HPDE6-E6E7 (cell line): ENCODE data around the gene TFDP1.

ENCODE experiments used
- DNase-seq: peaks from one replicate; pipeline ENCODE4 v3.0.0; 2011; ENCODE audit warnings: missing footprints; ENCODE audit errors: extremely low spot score

The TFDP1 gene

DNA sequence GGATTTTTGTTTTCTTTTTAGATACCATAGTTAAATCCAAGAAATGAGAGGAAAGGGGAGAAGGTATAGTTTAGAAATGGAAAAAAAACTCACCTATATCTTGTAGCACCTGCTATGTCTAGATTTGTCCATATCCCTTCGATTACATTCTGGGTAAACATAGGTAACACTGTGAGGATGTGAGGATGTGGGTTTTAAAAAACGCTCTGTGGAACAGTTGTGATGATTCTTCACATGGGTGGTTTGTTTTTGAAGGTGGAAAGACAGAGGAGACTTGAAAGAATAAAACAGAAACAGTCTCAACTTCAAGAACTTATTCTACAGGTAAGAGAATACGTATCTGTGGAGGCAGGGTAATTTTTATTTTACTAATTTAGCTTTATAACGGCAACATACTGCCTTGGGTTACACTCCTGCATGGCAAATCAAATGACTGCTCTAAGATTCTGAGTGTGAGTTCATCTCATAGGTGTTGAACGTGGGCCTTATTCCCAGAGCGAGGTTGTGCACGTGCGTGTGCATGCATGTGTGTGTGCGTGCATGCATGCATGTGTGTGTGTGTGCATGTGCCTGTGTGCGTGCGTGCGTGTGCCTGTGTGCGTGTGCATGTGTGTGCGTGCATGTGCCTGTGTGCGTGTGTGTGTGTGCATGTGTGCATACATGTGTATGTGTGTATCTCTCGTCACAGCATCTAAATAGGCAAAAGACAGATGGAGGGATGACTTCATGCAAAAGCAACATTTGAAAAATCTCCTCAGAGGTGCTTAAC lies 49.9 kb downstream of the TFDP1 start:
- no peak for DNase-seq

DNA sequence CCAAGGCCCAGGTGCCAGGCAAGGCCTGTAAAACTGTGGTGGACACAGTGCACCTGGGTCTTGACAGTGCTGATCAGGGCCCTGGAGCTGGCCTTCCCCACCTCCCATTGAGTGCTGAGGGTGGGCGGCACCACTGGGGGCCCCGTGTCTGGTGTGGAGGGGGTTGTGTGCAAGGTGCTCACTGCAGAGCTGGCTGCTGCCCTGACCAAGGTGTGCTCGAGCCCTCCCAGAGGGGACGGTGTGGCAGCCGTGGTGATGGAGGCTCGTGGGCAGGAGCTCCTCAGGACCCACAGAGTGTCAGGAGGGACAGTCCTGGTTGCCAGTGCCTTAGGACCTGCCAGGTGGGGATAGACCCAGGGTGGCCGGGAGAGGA lies 50.5 kb downstream of the TFDP1 start:
- DNase-seq = no peak

DNA sequence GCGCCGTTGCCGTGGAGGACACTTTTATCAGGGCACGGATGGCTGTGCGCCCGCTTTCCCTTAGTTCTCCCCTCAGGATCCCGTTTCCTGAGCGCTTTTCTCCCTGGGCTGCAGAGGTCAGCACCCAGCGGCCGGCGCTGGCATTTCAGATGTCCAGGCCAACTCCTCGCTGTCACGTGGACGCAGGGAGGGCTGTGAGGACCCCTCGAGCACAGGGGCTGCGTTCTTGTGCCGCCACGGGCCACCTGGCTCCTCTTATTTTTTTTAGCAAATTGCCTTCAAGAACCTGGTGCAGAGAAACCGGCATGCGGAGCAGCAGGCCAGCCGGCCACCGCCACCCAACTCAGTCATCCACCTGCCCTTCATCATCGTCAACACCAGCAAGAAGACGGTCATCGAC lies 51.2 kb downstream of the TFDP1 start:
- no peak for DNase-seq

DNA sequence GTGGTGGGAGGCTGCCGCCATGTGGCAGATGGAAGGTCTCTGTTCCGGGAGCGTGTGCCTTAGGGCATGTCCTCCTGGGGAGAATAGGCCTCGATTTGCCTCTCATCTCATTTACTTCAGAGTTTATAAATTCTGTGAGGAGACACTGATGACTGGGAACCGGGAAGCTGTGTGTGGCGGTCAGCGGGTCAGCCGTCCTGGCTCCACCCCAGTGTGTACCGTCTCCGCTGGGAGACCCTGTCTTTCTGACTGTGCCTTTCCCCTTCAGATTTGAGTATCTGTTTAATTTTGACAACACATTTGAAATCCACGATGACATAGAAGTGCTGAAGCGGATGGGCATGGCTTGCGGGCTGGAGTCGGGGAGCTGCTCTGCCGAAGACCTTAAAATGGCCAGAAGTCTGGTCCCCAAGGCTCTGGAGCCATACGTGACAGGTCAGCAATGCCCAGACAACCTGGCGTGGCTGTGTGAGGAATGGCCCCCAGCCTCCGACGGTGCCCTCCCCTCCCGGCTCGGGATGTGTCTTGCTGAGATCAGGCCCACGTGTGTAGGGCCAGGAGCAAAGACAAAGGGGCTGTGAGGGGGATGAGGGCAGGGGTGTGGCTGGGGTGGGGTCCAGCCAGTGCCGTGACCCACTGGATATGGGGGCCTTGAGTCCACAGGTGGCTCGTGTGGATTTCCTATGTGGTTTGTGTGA lies 51.9 kb downstream of the TFDP1 start:
- DNase-seq = no peak

DNA sequence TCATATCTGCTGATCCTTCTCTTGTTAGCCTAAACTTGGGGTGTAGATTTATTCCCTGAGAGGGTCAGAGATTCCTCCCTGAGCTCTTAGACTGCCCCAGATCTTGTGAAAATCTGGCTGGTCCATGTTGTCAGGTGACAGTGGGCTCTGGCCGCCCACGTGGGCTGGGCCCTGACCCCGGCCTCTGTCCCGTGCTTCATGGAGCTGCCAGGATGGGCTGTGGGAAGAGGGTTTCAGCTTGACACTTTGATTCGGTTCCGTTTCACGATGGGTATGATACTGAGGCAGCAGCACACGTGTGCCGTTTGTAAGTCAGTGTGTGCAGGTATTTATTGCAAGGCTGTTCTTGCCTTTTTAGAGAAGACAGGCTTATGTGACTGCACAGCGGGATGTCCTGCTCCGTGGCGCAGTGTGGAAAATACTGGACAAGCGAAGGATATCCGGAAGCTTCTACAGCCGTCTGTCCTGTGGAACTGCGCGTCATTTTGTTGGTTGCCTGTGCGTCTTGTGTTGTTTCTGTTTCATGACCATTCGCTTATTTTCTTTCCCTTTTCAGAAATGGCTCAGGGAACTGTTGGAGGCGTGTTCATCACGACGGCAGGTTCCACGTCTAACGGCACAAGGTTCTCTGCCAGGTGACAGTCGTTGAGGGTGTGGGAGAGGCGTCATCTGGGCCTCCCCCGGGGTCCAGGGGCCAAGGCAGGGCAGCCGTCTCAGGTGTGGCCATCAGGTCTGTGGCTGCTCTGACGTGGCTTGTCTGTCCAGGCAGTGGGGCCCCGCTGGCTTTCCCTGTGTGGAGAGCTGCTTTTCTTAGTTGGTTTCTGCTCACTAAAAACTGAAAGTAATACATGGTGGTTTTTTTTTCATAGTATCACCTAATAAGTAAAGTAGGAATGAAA lies 53.0 kb downstream of the TFDP1 start:
- no peak for DNase-seq

DNA sequence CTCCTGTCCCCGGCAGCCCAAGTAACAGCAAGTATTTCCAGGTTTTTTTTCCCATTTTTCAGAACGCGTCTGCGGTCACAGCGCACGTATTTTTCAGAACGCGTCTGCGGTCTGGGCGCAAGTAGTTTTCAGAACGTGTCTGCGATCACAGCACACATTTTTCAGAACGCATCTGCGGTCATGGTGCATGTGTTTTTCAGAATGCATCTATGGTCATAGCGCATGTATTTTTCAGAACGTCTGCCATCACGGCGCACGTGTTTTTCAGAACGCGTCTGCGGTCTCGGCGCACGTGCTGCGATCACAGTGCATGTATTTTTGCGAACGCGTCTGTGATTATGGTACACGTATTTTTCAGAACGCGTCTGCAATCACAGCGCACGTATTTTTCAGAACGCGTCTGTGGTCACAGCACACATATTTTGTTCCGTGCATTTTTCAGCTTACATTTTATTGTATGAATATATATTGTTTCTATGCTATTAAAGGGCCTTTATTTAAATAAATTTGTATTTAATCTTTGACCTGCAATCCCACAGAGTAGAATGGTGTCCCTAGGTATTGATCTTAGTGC lies 53.7 kb downstream of the TFDP1 start:
- no peak for DNase-seq

DNA sequence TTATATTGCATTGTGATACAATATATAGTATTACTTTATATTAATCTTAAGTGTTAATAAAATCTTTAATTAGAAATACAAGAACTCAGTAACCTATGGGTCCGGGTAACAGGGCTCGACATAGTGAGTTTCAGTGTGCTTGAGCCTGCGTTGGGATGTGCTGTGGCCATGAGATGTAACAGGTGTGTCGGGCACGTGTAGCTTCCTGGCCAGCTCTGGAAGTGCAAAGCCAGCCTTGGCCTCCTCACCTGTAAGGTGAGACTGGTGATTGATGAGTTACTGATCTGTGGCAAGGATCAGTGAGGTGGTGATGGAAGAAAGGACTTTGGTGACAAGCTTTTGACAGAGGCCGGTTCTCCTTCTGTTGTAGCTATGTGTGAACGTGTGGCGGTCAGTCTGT lies 54.3 kb downstream of the TFDP1 start:
- DNase-seq = no peak

DNA sequence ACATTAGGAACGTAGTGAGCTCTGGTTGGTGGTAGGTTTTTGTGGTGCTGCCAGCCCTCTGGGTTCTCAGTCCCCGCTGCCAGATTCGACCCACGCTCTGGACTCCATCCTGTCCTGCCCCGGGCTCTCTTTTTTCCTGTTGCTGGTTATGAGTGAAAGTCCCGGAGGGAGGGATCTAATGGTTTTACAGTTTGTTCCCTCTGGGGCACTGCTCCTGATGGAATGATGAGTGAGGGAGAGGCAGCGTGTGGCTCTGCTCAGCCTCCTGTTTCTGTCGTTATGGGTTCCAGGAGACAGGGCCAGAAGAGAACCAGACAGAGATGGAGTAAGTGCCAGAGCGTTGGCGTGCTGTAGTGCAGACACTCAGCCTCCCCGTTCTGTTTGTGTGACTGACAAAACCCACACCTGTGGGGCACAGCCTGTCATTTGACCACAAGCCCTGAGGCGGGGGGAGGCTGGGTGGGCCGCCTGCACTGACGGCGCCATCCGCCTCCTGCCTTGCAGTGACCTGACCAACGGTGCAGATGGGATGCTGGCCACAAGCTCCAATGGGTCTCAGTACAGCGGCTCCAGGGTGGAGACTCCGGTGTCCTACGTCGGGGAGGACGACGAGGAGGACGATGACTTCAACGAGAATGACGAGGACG lies 55.2 kb downstream of the TFDP1 start:
- no peak for DNase-seq

DNA sequence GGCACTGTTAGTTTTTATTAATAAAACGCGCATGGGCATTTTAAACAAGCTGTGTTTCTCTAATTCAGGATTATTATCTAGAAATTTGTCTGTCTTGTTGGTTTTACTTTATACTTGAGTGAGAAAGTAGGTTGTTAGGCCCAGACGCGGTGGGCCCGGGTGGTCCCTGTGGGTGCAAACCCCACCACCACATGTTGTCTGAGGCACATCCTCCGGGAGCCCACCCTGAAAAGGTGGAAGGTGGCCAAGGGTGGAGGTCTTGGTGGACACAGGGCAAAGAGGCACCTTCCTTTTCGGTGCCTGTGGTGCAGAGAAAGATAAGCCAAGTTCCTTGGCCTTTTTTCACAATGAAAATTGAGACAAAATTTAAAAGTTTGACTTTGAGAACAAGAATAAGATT lies 56.9 kb downstream of the TFDP1 start:
- no peak for DNase-seq

DNA sequence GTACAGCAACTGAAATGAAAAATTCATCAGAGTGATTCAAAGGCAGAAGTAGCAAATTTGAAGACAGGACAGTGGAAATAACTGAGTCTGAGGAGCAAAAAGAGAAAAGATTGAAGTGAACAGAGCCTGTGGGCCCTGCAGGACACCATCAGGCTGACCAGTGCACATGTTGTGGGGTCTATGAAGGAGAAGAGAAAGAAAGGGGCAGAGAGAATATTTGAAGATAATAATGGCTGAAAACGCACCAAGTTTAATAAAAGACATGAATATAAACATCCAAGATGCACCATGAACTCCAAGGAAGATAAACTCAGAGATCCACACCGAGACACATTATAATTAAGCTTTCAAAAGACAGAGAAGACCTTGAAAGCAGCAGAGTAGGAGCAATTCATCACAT lies 58.0 kb downstream of the TFDP1 start:
- no peak for DNase-seq

DNA sequence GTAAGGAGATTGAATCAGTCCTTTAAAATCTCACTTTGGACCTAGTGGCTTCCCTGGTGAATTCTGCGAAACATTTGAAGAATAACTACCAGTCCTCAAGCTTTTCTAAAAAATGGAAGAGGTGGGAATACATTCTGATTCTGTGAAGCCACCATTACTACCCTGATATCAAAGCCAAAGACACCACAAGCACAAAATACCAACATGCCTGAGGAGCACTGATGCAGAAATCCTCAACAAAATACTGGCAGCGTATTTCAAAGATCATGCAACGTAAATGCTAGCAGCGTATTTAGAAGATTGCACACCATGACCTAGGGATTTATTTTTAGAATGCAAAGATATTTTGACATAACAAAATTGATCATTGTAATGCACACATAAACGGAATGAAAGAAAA lies 59.0 kb downstream of the TFDP1 start:
- DNase-seq = no peak

DNA sequence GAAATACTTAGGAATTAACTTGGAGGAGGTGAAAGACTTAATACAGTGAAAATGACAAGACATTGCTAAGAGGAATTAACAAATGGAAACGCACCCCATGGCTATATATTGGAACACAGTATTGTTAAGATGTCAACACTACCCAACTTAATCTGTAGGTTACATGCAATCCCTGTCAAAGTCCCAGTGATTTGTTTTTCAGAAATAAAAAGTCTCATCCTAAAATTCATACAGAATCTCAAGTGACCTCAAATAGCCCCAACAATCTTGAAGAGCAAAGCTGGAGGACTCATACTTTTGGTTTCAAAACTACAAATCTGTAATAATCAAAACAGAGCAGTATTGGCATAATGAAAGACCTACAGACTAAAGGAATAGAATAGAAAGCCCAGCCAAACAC lies 60.2 kb downstream of the TFDP1 start:
- no peak for DNase-seq

DNA sequence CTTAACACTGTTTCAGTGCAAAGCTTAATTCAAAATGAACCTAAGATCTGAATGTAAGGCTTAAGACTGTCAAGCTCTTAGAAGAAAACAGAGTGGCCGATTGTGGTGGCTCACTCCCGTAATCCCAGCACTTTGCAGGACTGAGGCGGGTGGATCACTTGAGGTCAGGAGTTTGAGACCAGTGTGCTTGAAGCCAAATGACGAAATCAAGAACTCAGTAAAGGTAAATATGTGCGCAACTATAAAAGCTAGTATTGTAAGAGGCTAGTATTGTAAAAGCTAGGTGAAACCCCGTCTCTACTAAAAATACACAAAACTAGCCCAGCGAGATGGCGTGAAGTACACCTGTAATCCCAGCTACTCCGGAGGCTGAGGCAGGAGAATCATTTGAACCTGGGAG lies 60.8 kb downstream of the TFDP1 start:
- no peak for DNase-seq

DNA sequence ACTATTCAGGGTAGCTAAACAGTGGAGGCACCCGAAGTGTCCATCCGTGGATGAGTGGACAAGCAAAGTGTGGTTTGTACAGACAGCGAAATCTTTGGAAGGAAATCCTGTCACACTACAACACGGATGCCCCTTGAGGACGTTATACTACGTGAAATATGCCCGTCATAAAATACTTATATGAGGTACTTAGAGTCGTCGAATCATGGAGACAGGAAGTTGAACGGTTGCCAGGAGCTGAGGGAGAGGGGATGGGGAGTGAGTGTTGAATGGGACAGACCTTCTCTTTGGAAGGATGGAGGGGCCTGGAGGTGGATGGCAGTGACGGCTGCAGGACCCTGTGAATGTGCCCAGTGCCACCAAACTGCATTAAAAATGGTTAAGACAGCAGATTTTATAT lies 61.8 kb downstream of the TFDP1 start:
- no peak for DNase-seq

DNA sequence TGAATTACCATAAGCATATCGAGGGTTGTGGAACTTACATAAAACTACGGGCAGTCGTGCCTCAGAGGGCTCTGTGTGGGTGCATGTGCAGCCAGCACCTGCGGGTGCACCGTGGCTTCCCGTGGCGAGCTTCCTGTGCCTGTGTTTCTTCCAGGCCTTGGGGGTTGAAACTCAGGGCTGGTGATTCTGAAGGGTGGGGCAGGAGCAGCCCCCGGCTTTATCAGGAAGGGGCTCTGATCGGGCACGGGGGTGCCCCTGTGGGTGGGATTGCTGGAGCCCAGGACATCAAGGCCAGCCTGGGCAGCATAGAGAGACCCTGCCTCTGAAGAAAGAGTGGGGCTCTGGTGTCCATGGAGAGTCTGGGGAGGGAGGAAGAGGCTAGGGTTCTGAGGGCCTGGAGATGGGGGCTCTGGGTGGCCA lies 62.4 kb downstream of the TFDP1 start:
- DNase-seq = no peak

DNA sequence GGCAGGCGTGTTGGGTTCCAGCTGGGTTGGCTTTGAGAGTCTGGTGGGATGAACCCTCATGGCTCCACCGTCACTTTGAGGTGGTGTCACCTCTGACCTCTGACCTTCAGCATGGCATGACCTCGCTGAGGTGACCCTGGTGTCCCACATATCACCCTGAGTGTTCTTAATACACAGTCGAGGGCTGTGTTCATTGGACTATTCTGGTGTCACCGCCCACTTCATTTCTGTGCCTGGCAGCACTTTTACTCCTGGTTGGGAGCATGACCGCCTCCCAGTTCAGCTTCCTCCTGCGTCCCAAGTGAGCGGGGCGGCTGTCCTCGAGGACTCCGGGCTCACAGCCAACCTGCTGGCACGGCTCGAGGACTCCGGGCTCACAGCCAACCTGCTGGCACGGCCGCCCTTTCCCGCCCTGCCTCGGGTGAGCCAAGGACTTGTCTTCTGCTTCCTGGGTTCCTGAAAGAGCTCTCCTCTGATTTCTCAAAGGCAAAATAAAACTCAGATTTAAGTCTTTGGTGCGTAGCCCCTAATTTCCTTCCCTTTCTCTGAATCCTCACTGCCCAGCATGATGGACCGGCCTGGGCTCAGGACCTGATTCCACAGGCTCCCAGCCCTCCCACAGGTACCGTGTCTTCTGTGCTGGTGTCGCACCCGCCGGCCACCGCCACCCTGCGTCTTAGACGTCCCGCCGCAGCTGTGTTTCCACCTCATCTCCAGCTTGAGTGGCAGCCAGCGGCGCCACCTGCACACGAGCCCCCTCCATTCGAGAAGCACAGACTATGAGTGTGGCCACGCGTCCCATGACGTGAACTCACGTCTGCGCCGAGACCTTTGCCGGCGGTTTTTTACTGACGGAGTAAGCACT lies 63.0 kb downstream of the TFDP1 start:
- no peak for DNase-seq

DNA sequence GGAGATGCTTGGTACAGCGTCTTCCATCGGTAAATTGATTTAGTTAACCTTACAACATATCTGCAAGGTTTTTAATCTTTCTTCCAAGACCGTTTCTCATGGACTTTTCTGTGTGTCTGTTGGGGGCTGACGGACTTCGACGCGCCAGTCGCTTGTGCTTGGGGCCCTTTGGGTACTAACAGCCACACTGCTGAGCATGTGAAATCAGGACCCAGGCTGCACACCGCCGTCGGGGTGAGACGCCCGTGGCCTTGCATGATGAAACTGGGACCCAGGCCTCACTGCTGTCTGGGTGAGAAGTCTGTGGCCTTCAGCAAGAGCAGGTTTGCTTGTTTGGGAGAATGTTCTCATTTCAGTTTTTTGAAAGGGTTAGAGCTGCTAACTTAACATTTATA lies 63.7 kb downstream of the TFDP1 start:
- no peak for DNase-seq

DNA sequence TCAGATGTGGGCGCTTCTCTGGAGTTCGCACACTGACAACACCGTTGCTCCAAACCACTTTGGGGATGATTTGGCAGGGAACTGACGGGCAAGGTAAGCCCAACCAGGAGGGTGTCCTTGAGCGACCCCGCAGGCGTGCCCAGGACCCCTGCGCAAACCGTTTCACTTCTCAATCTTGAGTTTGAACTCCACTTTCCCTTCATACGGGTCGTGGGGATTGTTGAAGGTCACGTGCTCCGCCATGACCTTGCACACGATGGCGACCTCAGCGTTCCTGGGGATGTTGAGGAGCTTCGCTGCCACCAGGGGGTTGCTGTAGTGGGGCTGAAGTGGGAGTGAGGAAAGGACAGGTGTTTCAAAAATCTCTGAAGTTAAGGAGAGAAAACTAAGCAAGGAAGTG lies 64.7 kb downstream of the TFDP1 start:
- DNase-seq = no peak

DNA sequence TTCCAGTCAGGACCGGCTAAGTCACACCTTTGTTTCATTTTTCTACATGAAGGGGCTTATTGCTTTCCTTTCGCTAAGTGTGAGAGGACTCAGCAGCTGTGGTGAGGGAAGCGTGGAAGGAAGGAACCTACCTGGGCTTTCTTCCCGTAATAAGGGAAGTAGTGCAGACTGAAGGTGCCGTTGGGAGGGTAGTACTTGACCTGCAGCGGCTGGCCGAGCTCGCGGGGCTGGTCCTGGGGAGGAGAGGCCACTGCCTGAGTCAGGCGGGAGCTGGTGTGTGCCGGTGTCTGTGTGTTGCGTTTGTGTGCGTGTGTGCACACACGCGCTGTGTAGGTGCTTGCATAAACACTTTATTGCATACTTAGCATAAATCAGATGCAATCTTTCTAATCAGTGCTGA lies 65.7 kb downstream of the TFDP1 start:
- no peak for DNase-seq

DNA sequence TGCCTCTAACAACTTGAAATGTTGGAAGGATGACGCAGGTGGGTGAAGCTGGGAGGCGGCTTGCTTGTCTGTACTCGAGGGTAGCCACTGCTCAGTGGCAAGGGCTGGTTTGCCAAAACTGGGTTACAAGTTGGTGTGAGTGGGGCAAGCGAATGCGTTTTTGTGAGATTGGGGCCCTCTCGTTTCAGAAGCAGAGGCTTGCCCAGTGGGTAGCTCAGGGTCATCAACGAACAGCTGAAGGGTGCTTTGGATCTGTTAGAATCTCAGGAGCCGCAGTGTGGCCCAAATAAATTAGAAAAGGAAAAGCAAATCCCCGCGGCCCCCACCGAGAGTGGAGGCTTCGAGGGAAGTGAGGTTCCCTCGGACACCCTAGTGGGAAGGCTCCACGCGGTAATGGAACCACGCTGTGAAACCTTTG lies 66.2 kb downstream of the TFDP1 start:
- no peak for DNase-seq
